ENCODE measurements around the gene MRPS5.

- TF ChIP-seq TAF1 (conservative IDR thresholded peaks at IDR 0.05), result no peak
- peak; percentile 58 to 72 for TF ChIP-seq RAD21 (IDR thresholded peaks at IDR 0.05)
- peak; percentile 69 for TF ChIP-seq CTCF (IDR thresholded peaks at IDR 0.05; ENCODE audit: low read depth, low read length, missing input control)
- TF ChIP-seq GABPA (IDR thresholded peaks at IDR 0.05 in 1 of 2, conservative IDR thresholded peaks at IDR 0.05 in 1 of 2), result no peak
- TF ChIP-seq REST (IDR thresholded peaks at IDR 0.05), result no peak
- no peak for TF ChIP-seq YY1 (IDR thresholded peaks at IDR 0.05)
- TF ChIP-seq SP1 (IDR thresholded peaks at IDR 0.05), result no peak
- TF ChIP-seq RXRA (IDR thresholded peaks at IDR 0.05), result no peak
- TF ChIP-seq MAX (IDR thresholded peaks at IDR 0.05), result no peak
Measured at GRCh38 chr2:95076705-95077529, 44.7 kb downstream of the MRPS5 start.
